ENCODE data around the gene RGMA. TPM values are rescaled to one million over a fixed set of nuclear protein-coding genes. Genes with fewer than 3 reads are reported as not detected.

RGMA gene
- polyA plus RNA-seq, 1 donor from 2014 or later, result 9.5 TPM

DNA sequence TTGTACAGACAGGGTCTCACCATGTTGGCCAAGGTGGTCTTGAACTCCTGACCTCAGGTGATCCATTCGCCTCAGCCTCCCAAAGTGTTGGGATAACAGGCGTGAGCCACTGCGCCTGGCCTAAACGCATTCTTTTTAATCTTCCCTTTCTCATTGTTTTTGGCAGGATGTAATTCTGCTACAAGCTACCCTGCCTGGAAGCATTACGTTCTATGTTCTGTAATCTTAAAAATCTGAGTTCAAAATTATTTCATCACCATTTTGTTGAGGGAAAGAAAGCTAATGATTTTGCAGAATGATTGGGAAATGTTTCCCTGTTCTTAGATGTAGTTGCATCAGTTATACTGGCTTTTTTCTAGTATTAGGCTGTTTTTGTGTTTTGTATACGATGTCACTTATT lies 71.5 kb downstream of the RGMA start:
- H3F3A ChIP-seq (ENCODE audit: insufficient read depth, low read length, poor library complexity, severe bottlenecking), result no peaks in the 10 kb centered on the region
- peaks cover 4% of the 10 kb centered on the region for H4K20me1 ChIP-seq (ENCODE audit: insufficient read depth)
- H3K9me2 ChIP-seq (ENCODE audit: insufficient read depth, low read length), result no peaks in the 10 kb centered on the region
- no peaks in the 10 kb centered on the region for H3K27me3 ChIP-seq (ENCODE audit: insufficient read depth, low read depth, low read length)
- TF ChIP-seq, protein P1, sequence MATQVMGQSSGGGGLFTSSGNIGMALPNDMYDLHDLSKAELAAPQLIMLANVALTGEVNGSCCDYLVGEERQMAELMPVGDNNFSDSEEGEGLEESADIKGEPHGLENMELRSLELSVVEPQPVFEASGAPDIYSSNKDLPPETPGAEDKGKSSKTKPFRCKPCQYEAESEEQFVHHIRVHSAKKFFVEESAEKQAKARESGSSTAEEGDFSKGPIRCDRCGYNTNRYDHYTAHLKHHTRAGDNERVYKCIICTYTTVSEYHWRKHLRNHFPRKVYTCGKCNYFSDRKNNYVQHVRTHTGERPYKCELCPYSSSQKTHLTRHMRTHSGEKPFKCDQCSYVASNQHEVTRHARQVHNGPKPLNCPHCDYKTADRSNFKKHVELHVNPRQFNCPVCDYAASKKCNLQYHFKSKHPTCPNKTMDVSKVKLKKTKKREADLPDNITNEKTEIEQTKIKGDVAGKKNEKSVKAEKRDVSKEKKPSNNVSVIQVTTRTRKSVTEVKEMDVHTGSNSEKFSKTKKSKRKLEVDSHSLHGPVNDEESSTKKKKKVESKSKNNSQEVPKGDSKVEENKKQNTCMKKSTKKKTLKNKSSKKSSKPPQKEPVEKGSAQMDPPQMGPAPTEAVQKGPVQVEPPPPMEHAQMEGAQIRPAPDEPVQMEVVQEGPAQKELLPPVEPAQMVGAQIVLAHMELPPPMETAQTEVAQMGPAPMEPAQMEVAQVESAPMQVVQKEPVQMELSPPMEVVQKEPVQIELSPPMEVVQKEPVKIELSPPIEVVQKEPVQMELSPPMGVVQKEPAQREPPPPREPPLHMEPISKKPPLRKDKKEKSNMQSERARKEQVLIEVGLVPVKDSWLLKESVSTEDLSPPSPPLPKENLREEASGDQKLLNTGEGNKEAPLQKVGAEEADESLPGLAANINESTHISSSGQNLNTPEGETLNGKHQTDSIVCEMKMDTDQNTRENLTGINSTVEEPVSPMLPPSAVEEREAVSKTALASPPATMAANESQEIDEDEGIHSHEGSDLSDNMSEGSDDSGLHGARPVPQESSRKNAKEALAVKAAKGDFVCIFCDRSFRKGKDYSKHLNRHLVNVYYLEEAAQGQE (IDR thresholded peaks at IDR 0.05; ENCODE audit: borderline replicate concordance), result no peak
- no peak for TF ChIP-seq EZH2 (IDR thresholded peaks at IDR 0.05; ENCODE audit: borderline replicate concordance, insufficient read depth, low read length, poor library complexity, severe bottlenecking)
- H3K27ac ChIP-seq (ENCODE audit: low read length), result no peak overlapping the region
- H3K36me3 ChIP-seq (ENCODE audit: insufficient read depth, low read length), result peaks cover 47% of the 10 kb centered on the region
- H3K4me2 ChIP-seq (ENCODE audit: low read length), result no peak overlapping the region
- H3K9ac ChIP-seq (ENCODE audit: low read length), result no peak overlapping the region
- H3K4me3 ChIP-seq (ENCODE audit: low read length), result no peak overlapping the region
- no peak overlapping the region for H2AFZ ChIP-seq (ENCODE audit: low read depth, low read length)
- H3K9me3 ChIP-seq (ENCODE audit: low read length), result no peaks in the 10 kb centered on the region
- H3K79me2 ChIP-seq (replicated peaks; ENCODE audit: insufficient read depth, low read length), result peaks cover 6% of the 10 kb centered on the region

DNA sequence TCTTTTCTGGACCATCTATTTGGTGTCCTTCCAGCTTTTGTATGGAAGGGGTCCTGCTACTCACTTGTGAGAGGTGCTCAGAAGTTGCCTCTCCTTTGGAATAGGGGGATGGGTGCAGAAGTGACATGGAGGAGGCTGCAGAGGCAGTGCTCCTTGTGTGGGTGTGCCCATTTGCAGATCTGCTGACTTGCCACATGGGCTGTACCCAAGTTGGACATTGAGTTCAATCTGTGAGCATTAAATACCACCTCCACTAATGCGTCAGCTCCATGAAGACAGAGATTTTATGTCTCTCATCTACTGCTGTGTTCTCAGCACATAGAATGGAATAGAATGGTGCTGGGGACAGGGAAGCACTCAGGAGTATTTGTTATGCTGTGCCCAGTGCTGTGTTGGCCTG lies 76.2 kb downstream of the RGMA start:
- Histone ChIP-seq H2AFZ (ENCODE audit: low read depth, low read length) (no peak overlapping the region), H3K79me2 (replicated peaks; ENCODE audit: insufficient read depth, low read length) (no peaks in the 10 kb centered on the region), H3K4me3 (ENCODE audit: low read length) (no peak overlapping the region), H3K36me3 (ENCODE audit: insufficient read depth, low read length) (peaks cover 37% of the 10 kb centered on the region), H3K9me2 (ENCODE audit: insufficient read depth, low read length) (no peaks in the 10 kb centered on the region), H3K27me3 (ENCODE audit: insufficient read depth, low read depth, low read length) (no peaks in the 10 kb centered on the region), H3K9me3 (ENCODE audit: low read length) (no peaks in the 10 kb centered on the region), H4K20me1 (ENCODE audit: insufficient read depth) (no peaks in the 10 kb centered on the region), H3K9ac (ENCODE audit: low read length) (no peak overlapping the region), H3F3A (ENCODE audit: insufficient read depth, low read length, poor library complexity, severe bottlenecking) (no peaks in the 10 kb centered on the region), H3K27ac (ENCODE audit: low read length) (no peak overlapping the region), H3K4me2 (ENCODE audit: low read length) (no peak overlapping the region)
- TF ChIP-seq, protein P1 (IDR thresholded peaks at IDR 0.05; ENCODE audit: borderline replicate concordance), result no peak
- TF ChIP-seq EP300 (conservative IDR thresholded peaks at IDR 0.05; ENCODE audit: poor library complexity, severe bottlenecking) (no peak), POLR2AphosphoS5 (IDR thresholded peaks at IDR 0.05) (no peak), RAD21 (conservative IDR thresholded peaks at IDR 0.05) (no peak), SMC3 (conservative IDR thresholded peaks at IDR 0.05; ENCODE audit: poor library complexity) (no peak), CTCF (IDR thresholded peaks at IDR 0.05; ENCODE audit: poor library complexity, severe bottlenecking) (no peak), TAF1 (IDR thresholded peaks at IDR 0.05; ENCODE audit: low read depth) (no peak), EZH2 (IDR thresholded peaks at IDR 0.05; ENCODE audit: borderline replicate concordance, insufficient read depth, low read length, poor library complexity, severe bottlenecking) (no peak), MXI1 (conservative IDR thresholded peaks at IDR 0.05; ENCODE audit: poor library complexity, severe bottlenecking) (no peak)

All from neural cell (in vitro differentiated cells).